Stomach smooth muscle (tissue), 2 donors: ENCODE results near the gene CNOT8.

Experiments used
- H3K27ac ChIP-seq: one replicate; pipeline ENCODE4 v1.7.0; 2013; ENCODE audit warnings: mild to moderate bottlenecking, low read length, inconsistent platforms
- H3K27me3 ChIP-seq, 2 donors: one replicate each; pipeline ENCODE4 v1.7.0; 2013; ENCODE audit warnings: low read length in 2 of 2; ENCODE audit not compliant: insufficient read depth in 2 of 2, control insufficient read depth in 1 of 2
- H3K36me3 ChIP-seq, 2 donors: one replicate each; pipeline ENCODE4 v1.7.0; 2013; ENCODE audit warnings: low read length in 2 of 2; ENCODE audit not compliant: control insufficient read depth in 2 of 2, insufficient read depth in 2 of 2
- H3K4me1 ChIP-seq: one replicate; pipeline ENCODE4 v1.7.0; 2013; ENCODE audit warnings: low read length; ENCODE audit not compliant: control insufficient read depth, insufficient read depth
- H3K4me3 ChIP-seq, 2 donors: one replicate each; pipeline ENCODE4 v1.7.0; 2013; ENCODE audit warnings: low read length in 2 of 2
- H3K9ac ChIP-seq, 2 donors: one replicate each; pipeline ENCODE4 v1.7.0; 2013; ENCODE audit warnings: low read length in 2 of 2, mild to moderate bottlenecking in 1 of 2
- H3K9me3 ChIP-seq, 2 donors: one replicate each; pipeline ENCODE4 v1.7.0; 2013; ENCODE audit warnings: low read length in 2 of 2; ENCODE audit not compliant: control insufficient read depth in 2 of 2
- donor health status: healthy.
- donor health status: Pancreatic carcinoma.

CNOT8 gene

GRCh38 chr5:154850255-154851062 lies 8.0 kb upstream of the CNOT8 start, which contains the start of gene FAXDC2:
Gene FAXDC2, minus strand, starts transcription at chr5:154850603. Its CDS starts 12,425 bp downstream, at chr5:154838178.
- Histone ChIP-seq H3K27ac (peak within 1 kb of the TSS; percentile 87), H3K4me1 (peaks cover 10% of the 10 kb centered on the region), H3K9me3 (no peaks in the 10 kb centered on the region), H3K27me3 (no peaks in the 10 kb centered on the region), H3K4me3 (peak within 1 kb of the TSS; percentile 98), H3K9ac (peak within 1 kb of the TSS; percentile 80 to 88), H3K36me3 (peaks cover 0 to 3% of the 10 kb centered on the region in 2 donors)

- Histone ChIP-seq H3K27ac (peak overlapping the region; percentile 87), H3K9ac (no peak overlapping the region), H3K9me3 (no peaks in the 10 kb centered on the region), H3K27me3 (no peaks in the 10 kb centered on the region), H3K36me3 (peaks cover 0 to 3% of the 10 kb centered on the region in 2 donors), H3K4me3 (no peak overlapping the region), H3K4me1 (peaks cover 10% of the 10 kb centered on the region)
Observed at GRCh38 chr5:154851351-154851750, 7.1 kb upstream of the CNOT8 start.

GRCh38 chr5:154857530-154858296 lies 714 bp upstream of the CNOT8 start:
- H3K27me3 ChIP-seq: no peaks in the 10 kb centered on the region
- H3K4me1 ChIP-seq: peaks cover 24% of the 10 kb centered on the region
- no peaks in the 10 kb centered on the region for H3K36me3 ChIP-seq
- H3K9me3 ChIP-seq: no peaks in the 10 kb centered on the region
- H3K9ac ChIP-seq: peak overlapping the region; percentile 77 to 93
- peak overlapping the region; percentile 96 for H3K27ac ChIP-seq
- peak overlapping the region; percentile 90 to 93 for H3K4me3 ChIP-seq

GRCh38 chr5:154858972-154859871 lies 795 bp downstream of the CNOT8 start:
- peaks cover 24% of the 10 kb centered on the region for H3K4me1 ChIP-seq
- H3K36me3 ChIP-seq: peaks cover 5 to 6% of the 10 kb centered on the region in 2 donors

GRCh38 chr5:154860123-154860522 lies 1.7 kb downstream of the CNOT8 start:
- H3K27ac ChIP-seq: no peak overlapping the region
- peaks cover 5 to 7% of the 10 kb centered on the region in 2 donors for H3K36me3 ChIP-seq
- H3K4me1 ChIP-seq: peaks cover 24% of the 10 kb centered on the region
- H3K4me3 ChIP-seq: peak overlapping the region; percentile 90 to 93
- no peaks in the 10 kb centered on the region for H3K27me3 ChIP-seq
- H3K9me3 ChIP-seq: no peaks in the 10 kb centered on the region
- H3K9ac ChIP-seq: peak overlapping the region; percentile 48 to 77

More at GRCh38 chr5:154858972-154859871, 795 bp downstream of the CNOT8 start:
- Histone ChIP-seq H3K9me3 (no peaks in the 10 kb centered on the region), H3K27ac (peak overlapping the region; percentile 96), H3K4me3 (peak overlapping the region; percentile 90 to 93), H3K9ac (peak overlapping the region; percentile 77 to 93), H3K27me3 (no peaks in the 10 kb centered on the region)

- Histone ChIP-seq H3K27me3 (no peaks in the 10 kb centered on the region), H3K4me3 (peak overlapping the region; percentile 90 to 93), H3K9me3 (no peaks in the 10 kb centered on the region), H3K9ac (no peak overlapping the region), H3K4me1 (peaks cover 24% of the 10 kb centered on the region), H3K36me3 (peaks cover 7 to 12% of the 10 kb centered on the region in 2 donors), H3K27ac (no peak overlapping the region)
Observed at GRCh38 chr5:154860765-154861164, 2.3 kb downstream of the CNOT8 start.

DNA sequence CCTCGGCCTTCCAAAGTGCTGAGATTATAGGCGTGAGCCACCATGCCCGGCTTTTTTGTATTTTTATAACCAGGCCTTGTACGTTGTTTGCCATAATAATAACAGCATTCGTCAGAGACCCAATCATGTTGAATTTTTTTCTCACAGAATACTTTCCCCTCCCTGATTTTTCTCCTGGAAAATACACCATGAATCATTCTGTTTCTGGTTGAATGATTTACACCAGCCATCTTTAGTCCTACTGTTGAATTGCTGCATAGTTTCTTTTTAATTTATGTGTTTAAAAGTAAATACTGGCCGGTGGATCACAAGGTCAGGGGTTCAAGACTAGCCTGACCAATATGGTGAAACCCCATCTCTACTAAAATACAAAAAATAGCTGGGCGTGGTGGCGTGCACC lies 3.5 kb downstream of the CNOT8 start:
- H3K4me1 ChIP-seq: peaks cover 19% of the 10 kb centered on the region
- no peaks in the 10 kb centered on the region for H3K9me3 ChIP-seq
- H3K27me3 ChIP-seq: no peaks in the 10 kb centered on the region
- no peak overlapping the region for H3K27ac ChIP-seq
- H3K36me3 ChIP-seq: peaks cover 12 to 17% of the 10 kb centered on the region in 2 donors
- H3K9ac ChIP-seq: no peak overlapping the region
- no peak overlapping the region for H3K4me3 ChIP-seq

- Histone ChIP-seq H3K4me1 (peaks cover 12% of the 10 kb centered on the region), H3K27me3 (no peaks in the 10 kb centered on the region), H3K36me3 (peaks cover 12 to 17% of the 10 kb centered on the region in 2 donors), H3K9me3 (no peaks in the 10 kb centered on the region), H3K4me3 (no peak overlapping the region), H3K9ac (no peak overlapping the region), H3K27ac (no peak overlapping the region)
Observed at GRCh38 chr5:154862766-154863165, 4.3 kb downstream of the CNOT8 start.

DNA sequence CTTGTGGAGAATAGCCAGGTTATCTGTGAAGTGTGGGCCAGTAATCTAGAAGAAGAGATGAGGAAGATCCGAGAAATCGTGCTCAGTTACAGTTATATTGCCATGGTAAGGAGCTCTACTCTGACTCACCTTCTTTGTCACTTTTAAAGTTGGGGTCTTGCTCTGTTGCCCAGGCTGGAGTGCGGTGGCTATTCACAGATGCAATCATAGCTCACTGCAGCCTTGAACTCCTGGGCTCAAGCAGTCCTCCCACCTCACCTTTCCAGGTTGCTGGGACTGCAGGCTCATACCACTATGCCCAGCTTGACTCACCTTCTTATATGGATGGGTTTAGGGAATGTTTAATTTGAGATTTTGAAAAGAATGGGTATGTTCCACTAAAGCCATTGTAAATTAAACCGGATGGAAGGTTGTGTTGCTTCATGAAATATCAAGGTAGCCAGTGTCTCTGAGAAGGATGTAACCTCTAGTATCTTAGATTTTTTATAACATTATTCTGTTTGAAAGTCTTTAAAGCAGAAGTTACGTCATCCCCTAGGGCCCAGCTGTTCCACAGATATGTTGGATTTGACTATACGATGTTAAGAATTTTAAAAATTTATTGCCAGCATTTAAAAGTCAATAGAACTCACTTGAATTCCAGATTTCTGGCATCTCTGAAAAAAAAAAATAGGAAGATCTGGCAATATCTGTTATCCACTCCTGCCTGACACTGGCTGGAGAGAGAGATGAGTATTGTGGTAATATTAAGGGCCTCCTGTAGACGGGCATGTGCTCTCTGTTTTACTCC lies 5.1 kb downstream of the CNOT8 start:
- peaks cover 12 to 20% of the 10 kb centered on the region in 2 donors for H3K36me3 ChIP-seq
- H3K27ac ChIP-seq: no peak overlapping the region
- H3K4me1 ChIP-seq: peaks cover 12% of the 10 kb centered on the region

More for the DNA sequence above, 5.1 kb downstream of the CNOT8 start:
- H3K9me3 ChIP-seq: no peaks in the 10 kb centered on the region
- no peak overlapping the region for H3K9ac ChIP-seq
- H3K4me3 ChIP-seq: no peak overlapping the region
- no peaks in the 10 kb centered on the region for H3K27me3 ChIP-seq
